K562 (cell line): ENCODE data around the gene BCR.
A peak's percentile ranks its signal among the peaks of the same experiment; 100 is the strongest.

Experiments used
- ELF1 ChIP-seq: fragments of 200-800 bp; sonication (Bioruptor generic); IDR thresholded peaks from 2 replicates; pipeline ENCODE4 v1.6.1; 2016; ENCODE audit warnings: missing genetic modification characterization, missing compliant biosample characterization
- HDAC8 ChIP-seq: fragments of 450-650 bp; IDR thresholded peaks from 2 replicates; pipeline ENCODE4 v1.6.1; 2016; ENCODE audit warnings: mild to moderate bottlenecking, missing genetic modification characterization, moderate library complexity, missing compliant biosample characterization
- TCFL5 ChIP-seq: fragments of 250-450 bp; sonication (Bioruptor Pico); conservative IDR thresholded peaks from 2 replicates; pipeline ENCODE4 v1.6.1; 2021; ENCODE audit warnings: mild to moderate bottlenecking, moderate library complexity, matching md5 sums
- U2AF2 ChIP-seq: fragments of 200-400 bp; formaldehyde crosslinking; optimal IDR thresholded peaks from 2 replicates; pipeline ENCODE3; 2017; ENCODE audit warnings: low read depth, mild to moderate bottlenecking, low read length
- ZNF184 ChIP-seq: sonication (generic); formaldehyde crosslinking; IDR thresholded peaks from 2 replicates; pipeline ENCODE4 v1.5.0; 2020; ENCODE audit warnings: missing genetic modification reagents
- TF ChIP-seq, protein P1 (sequence below): sonication (generic); formaldehyde crosslinking; IDR thresholded peaks from 2 replicates; pipeline ENCODE4 v1.8.1; 2023; ENCODE audit warnings: mild to moderate bottlenecking, missing genetic modification reagents
- TF ChIP-seq, protein P2 (sequence below), 3 experiments: IDR thresholded peaks in 2 of 3; conservative IDR thresholded peaks in 1 of 3; 2 replicates each; pipeline ENCODE4 v1.5.1; 2011 to 2012; ENCODE audit warnings: low read length in 3 of 3, mild to moderate bottlenecking in 3 of 3, control low read depth in 2 of 3, improper control_type of control experiment in 1 of 3, inconsistent platforms in 1 of 3, low read depth in 1 of 3, mixed read lengths in 1 of 3, moderate library complexity in 1 of 3; ENCODE audit not compliant: insufficient read depth in 2 of 3
- TF ChIP-seq, protein P3 (sequence below): fragments of 450-650 bp; IDR thresholded peaks from 2 replicates; pipeline ENCODE4 v1.6.1; 2016; ENCODE audit warnings: borderline replicate concordance

DNA sequence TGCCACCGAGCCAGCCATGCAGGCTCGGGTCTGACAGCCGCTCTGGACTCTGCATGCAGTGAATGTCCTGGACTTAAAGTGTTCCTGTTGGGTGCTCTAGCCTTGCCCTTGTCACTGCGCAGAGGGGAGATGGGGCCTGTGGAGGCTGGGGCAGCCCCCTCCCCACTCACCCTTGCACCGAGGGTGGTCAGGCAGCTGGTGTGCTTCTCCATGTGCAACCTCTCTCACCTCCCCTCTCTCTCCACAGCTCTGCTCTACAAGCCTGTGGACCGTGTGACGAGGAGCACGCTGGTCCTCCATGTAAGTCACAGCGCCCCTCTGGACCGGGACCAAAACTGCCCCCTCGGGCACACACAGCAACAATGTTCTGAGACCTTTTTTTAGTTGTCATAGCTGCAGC is 92.5 kb downstream of the BCR start:
- TF ChIP-seq, protein P1, sequence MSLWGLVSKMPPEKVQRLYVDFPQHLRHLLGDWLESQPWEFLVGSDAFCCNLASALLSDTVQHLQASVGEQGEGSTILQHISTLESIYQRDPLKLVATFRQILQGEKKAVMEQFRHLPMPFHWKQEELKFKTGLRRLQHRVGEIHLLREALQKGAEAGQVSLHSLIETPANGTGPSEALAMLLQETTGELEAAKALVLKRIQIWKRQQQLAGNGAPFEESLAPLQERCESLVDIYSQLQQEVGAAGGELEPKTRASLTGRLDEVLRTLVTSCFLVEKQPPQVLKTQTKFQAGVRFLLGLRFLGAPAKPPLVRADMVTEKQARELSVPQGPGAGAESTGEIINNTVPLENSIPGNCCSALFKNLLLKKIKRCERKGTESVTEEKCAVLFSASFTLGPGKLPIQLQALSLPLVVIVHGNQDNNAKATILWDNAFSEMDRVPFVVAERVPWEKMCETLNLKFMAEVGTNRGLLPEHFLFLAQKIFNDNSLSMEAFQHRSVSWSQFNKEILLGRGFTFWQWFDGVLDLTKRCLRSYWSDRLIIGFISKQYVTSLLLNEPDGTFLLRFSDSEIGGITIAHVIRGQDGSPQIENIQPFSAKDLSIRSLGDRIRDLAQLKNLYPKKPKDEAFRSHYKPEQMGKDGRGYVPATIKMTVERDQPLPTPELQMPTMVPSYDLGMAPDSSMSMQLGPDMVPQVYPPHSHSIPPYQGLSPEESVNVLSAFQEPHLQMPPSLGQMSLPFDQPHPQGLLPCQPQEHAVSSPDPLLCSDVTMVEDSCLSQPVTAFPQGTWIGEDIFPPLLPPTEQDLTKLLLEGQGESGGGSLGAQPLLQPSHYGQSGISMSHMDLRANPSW (CRISPR knock-in tag), result 0 out of 2 replicates have a peak, but pooled peaks have one; percentile 29
- TF ChIP-seq, protein P2, sequence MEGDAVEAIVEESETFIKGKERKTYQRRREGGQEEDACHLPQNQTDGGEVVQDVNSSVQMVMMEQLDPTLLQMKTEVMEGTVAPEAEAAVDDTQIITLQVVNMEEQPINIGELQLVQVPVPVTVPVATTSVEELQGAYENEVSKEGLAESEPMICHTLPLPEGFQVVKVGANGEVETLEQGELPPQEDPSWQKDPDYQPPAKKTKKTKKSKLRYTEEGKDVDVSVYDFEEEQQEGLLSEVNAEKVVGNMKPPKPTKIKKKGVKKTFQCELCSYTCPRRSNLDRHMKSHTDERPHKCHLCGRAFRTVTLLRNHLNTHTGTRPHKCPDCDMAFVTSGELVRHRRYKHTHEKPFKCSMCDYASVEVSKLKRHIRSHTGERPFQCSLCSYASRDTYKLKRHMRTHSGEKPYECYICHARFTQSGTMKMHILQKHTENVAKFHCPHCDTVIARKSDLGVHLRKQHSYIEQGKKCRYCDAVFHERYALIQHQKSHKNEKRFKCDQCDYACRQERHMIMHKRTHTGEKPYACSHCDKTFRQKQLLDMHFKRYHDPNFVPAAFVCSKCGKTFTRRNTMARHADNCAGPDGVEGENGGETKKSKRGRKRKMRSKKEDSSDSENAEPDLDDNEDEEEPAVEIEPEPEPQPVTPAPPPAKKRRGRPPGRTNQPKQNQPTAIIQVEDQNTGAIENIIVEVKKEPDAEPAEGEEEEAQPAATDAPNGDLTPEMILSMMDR (IDR thresholded peaks at IDR 0.05 in 2 of 3, conservative IDR thresholded peaks at IDR 0.05 in 1 of 3; ENCODE audit: insufficient read depth in 2 of 3, low read depth in 1 of 3, low read length in 3 of 3), result no peak; a peak in 2 of 6 replicates
- TF ChIP-seq ELF1 (tag) (no peak), U2AF2 (no peak), HDAC8 (tag) (no peak), ZNF184 (CRISPR knock-in tag) (no peak), TCFL5 (no peak)
- TF ChIP-seq, protein P3, sequence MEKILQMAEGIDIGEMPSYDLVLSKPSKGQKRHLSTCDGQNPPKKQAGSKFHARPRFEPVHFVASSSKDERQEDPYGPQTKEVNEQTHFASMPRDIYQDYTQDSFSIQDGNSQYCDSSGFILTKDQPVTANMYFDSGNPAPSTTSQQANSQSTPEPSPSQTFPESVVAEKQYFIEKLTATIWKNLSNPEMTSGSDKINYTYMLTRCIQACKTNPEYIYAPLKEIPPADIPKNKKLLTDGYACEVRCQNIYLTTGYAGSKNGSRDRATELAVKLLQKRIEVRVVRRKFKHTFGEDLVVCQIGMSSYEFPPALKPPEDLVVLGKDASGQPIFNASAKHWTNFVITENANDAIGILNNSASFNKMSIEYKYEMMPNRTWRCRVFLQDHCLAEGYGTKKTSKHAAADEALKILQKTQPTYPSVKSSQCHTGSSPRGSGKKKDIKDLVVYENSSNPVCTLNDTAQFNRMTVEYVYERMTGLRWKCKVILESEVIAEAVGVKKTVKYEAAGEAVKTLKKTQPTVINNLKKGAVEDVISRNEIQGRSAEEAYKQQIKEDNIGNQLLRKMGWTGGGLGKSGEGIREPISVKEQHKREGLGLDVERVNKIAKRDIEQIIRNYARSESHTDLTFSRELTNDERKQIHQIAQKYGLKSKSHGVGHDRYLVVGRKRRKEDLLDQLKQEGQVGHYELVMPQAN, result no peak
